Measurements from ENCODE around the gene CDK14.

DNA sequence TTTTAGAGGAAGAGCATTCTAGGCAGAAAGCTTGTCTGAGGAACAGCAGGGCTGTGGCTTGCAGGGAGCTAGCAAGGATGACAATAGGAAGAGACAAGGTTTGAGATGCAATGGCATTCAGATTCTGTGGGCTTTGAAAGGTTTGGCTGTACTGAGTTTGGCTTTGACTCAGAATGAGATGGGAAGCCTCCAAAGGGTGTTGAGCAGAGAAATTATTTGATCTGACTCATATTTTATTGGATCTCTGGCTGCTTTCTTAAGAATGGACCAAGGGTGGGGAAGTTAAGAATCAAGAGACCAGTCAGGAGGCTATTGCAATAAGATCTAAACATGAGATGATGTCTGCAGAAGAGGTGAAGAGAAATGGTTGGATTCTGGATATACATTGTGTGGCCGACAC, 273.2 kb downstream of the CDK14 start:
- no peak for TF ChIP-seq POLR2AphosphoS5 (IDR thresholded peaks at IDR 0.05; ENCODE audit: low read depth, low read length)
- no peak for TF ChIP-seq POLR2A (IDR thresholded peaks at IDR 0.05; ENCODE audit: low read depth, low read length)
